ENCODE data around the gene STK24.

Gene STK24

DNA sequence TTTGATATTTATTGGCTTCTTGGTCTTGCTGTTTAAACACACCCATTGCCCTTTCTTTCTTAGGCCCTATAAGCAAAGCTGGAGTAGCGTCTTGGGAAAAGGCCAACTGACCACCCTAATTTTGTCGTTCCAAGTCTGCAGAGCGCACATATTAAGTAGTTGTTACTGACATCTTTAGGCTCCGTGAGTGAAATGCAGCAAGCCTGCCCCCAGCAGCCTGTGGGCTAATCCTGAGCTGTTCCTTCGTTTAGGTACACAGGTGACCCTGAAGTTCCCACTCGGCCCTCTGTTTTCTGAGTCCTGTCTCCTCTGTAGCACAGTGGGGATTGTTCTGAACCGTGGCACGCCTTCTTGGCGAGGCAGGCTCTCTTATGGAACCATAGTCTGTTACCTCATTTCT lies 170.5 kb downstream of the STK24 start:
- no peak for DNase-seq
- H3K27ac Mint-ChIP-seq, result peak overlapping the region; percentile 27
- peaks cover 63% of the 10 kb centered on the region for H3K36me3 Mint-ChIP-seq (ENCODE audit: low read depth)

DNA sequence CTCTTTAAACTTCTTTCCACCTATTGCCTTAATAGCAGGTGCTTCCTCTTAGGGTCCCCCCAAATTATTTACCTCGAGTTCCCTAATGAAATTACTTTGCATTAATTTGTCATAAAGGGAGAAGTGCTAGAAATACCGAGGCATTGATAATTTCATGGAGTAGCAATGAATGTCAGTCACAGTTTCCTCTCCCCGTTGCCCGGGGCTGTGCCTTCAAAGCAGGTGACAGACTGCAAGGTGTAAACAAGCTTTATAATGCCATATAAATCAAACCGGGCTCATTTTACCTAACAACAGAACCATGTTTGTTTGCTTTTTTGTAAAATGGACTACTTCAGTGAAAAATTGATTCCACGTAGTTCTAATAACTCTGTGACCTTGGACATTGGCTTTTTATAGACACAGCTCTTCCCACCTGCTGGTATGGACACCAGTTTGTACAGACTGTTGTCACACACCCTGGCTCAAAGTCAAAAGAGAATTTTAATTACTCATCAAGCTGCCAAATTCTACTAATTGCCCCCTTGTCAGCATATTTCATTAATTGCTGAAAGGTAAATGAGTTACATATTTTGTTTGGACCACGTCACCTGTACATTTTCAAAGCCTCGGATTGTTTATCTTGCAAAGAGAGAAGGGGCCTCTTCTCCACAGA lies 171.1 kb downstream of the STK24 start:
- no peaks in the 10 kb centered on the region for H3K27me3 Mint-ChIP-seq (ENCODE audit: low read depth, poor library complexity)
- H3K4me1 Mint-ChIP-seq, result peaks cover 89% of the 10 kb centered on the region
- peak overlapping the region; percentile 92 for H3K27ac Mint-ChIP-seq
- DNase-seq, result no peak
- no peaks in the 10 kb centered on the region for H3K9me3 Mint-ChIP-seq
- H3K4me3 Mint-ChIP-seq, result no peak overlapping the region
- TF ChIP-seq, protein P1, sequence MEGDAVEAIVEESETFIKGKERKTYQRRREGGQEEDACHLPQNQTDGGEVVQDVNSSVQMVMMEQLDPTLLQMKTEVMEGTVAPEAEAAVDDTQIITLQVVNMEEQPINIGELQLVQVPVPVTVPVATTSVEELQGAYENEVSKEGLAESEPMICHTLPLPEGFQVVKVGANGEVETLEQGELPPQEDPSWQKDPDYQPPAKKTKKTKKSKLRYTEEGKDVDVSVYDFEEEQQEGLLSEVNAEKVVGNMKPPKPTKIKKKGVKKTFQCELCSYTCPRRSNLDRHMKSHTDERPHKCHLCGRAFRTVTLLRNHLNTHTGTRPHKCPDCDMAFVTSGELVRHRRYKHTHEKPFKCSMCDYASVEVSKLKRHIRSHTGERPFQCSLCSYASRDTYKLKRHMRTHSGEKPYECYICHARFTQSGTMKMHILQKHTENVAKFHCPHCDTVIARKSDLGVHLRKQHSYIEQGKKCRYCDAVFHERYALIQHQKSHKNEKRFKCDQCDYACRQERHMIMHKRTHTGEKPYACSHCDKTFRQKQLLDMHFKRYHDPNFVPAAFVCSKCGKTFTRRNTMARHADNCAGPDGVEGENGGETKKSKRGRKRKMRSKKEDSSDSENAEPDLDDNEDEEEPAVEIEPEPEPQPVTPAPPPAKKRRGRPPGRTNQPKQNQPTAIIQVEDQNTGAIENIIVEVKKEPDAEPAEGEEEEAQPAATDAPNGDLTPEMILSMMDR (IDR thresholded peaks at IDR 0.05), result no peak
- peaks cover 60% of the 10 kb centered on the region for H3K36me3 Mint-ChIP-seq (ENCODE audit: low read depth)

More for the DNA sequence above, 170.5 kb downstream of the STK24 start:
- no peaks in the 10 kb centered on the region for H3K9me3 Mint-ChIP-seq
- H3K27me3 Mint-ChIP-seq (ENCODE audit: low read depth, poor library complexity), result no peaks in the 10 kb centered on the region
- no peak overlapping the region for H3K4me3 Mint-ChIP-seq
- TF ChIP-seq, protein P1 (IDR thresholded peaks at IDR 0.05), result no peak
- peaks cover 89% of the 10 kb centered on the region for H3K4me1 Mint-ChIP-seq

DNA sequence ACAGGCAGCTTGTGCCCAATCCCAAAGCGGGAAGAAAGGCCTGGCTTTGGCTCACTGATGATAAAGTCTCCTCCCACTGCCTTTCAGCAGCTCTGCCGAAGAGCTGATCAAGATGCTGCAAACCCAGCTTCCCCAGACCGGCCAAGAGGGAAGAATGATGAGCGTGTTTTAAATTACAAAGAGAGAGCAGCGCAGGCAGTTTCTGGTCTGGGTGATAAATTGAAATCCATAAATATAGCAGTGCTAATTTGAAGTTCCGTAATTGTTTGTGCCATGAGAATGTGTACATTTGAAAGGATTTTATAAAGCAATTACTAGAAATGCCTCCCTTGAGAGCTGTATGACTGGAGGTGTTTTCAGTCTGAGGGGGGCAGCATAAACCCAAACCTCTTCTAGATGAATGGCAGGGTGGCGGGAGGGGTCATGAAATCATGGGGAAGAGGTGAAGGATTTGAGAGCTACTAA lies 171.8 kb downstream of the STK24 start:
- DNase-seq, result peak; percentile 38
- Mint-ChIP-seq H3K27ac (peak overlapping the region; percentile 92), H3K4me1 (peaks cover 92% of the 10 kb centered on the region), H3K9me3 (no peaks in the 10 kb centered on the region), H3K36me3 (ENCODE audit: low read depth) (peaks cover 58% of the 10 kb centered on the region), H3K27me3 (ENCODE audit: low read depth, poor library complexity) (no peaks in the 10 kb centered on the region), H3K4me3 (peak overlapping the region; percentile 24)
- TF ChIP-seq, protein P1 (IDR thresholded peaks at IDR 0.05), result no peak

DNA sequence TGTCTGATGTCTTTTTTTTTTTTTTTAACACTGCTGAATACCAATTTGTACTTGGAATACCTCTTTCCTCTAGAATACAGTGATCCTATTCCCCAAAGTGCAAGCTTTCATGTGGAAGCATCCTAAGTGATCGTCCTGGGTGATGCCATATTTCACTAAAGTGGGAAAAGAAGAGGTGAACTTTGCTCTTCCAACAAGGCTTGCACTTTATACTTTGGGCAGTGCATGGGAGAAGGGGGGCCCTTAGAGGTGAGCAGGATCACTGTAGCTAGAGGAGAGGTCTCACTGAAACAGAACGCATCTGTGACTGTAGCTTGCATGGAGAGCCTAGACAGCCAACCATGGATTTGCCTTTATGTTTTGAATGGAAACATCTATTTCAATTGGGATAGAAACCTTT lies 173.8 kb downstream of the STK24 start:
- Mint-ChIP-seq H3K27ac (no peak overlapping the region), H3K36me3 (ENCODE audit: low read depth) (peaks cover 54% of the 10 kb centered on the region), H3K27me3 (ENCODE audit: low read depth, poor library complexity) (no peaks in the 10 kb centered on the region), H3K4me3 (no peak overlapping the region), H3K9me3 (no peaks in the 10 kb centered on the region), H3K4me1 (peaks cover 86% of the 10 kb centered on the region)
- TF ChIP-seq, protein P1 (IDR thresholded peaks at IDR 0.05), result no peak
- DNase-seq, result no peak

DNA sequence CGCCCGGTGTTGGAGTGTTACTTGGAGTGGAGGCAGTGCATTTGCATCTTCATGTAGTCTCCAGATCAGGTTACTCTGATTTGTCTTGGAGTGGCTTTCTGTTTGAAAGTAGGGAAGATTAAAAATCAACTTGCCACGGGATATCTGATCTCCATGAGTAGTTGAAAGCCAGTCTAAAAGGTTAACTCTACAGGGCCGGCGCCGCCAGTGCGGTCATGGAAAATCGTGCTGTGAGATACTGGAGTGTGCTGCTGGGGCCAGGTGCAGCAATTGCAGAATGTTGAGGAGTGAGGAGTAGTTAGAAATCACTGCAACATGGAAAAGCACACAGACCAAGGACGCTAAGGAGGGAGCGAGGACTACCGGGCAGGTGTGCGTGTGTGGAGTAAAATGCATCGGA lies 175.0 kb downstream of the STK24 start:
- DNase-seq, result no peak
- Mint-ChIP-seq H3K4me3 (no peak overlapping the region), H3K36me3 (ENCODE audit: low read depth) (peaks cover 55% of the 10 kb centered on the region), H3K27me3 (ENCODE audit: low read depth, poor library complexity) (no peaks in the 10 kb centered on the region), H3K4me1 (peaks cover 79% of the 10 kb centered on the region), H3K9me3 (no peaks in the 10 kb centered on the region), H3K27ac (peak overlapping the region; percentile 80)
- TF ChIP-seq, protein P1 (IDR thresholded peaks at IDR 0.05), result no peak

DNA sequence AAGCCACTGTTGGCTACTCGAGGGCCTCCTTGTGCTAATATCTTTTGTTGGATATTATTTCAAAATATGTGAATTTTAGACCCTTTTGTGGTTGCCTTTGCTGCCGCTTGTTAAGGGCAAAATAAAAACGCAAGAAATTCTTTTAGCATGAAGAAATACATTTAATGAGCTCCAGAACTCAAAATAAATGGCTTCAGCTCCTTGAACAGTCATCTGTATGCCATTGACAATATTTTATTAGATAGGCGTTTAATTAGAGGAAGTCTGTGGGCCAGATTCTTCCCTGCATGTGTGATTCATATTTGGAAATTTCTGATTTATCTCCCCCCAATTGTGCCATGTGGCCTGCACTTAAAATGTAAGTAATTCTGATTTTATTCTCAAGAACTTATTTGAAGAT lies 177.2 kb downstream of the STK24 start:
- TF ChIP-seq, protein P1 (IDR thresholded peaks at IDR 0.05), result no peak
- H3K4me1 Mint-ChIP-seq, result peaks cover 63% of the 10 kb centered on the region
- no peaks in the 10 kb centered on the region for H3K27me3 Mint-ChIP-seq (ENCODE audit: low read depth, poor library complexity)
- DNase-seq, result no peak
- peaks cover 73% of the 10 kb centered on the region for H3K36me3 Mint-ChIP-seq (ENCODE audit: low read depth)
- H3K9me3 Mint-ChIP-seq, result no peaks in the 10 kb centered on the region
- H3K27ac Mint-ChIP-seq, result no peak overlapping the region
- H3K4me3 Mint-ChIP-seq, result no peak overlapping the region

Data from nephron progenitor cell (in vitro differentiated cells).